GM12801 (cell line): Measurements from ENCODE around the gene AFAP1L2.

Experiments
- TF ChIP-seq, protein P1 (sequence below): IDR thresholded peaks from one replicate; pipeline ENCODE4 v1.5.1; 2011; ENCODE audit warnings: control low read depth; ENCODE audit not compliant: insufficient read length; ENCODE audit errors: extremely low read depth

Gene AFAP1L2

DNA sequence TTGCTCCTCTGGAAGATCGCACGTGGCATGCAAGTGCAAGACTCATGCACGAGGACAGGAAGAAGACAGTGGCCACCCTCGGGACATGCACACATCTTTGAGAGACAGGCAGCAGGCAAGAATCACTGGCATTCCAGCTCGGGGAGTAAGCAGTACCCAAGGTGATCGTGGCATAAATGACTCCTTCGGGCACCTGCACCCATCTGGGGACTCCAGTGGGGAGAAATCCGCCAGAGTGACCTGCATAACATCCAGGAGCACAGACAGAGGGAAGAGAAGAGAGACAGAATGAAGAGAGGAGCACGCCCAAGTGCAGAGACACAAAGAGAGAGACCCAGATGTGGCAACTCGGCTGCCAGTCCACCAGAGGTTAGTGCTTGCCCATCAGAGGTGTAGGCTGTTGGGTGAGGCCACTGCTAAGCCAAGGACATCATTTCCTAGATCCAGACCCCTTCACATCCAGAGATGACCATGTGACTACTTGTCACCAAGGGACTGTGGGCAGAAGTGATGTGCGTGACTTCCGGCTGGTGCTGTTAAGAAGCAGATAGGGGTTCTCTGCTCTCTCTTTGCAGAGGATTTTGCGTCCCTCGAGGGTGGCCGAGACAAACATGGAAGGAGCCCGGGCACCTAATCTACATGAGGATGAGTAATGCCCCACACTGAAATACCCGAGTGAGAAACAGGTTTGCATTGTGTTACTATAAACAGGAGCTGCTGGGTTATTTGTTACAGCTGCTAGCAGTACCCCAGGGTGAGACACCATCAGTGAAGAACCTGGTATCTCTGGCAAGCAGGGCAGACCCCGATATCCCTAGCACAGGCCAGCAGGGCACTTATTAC is 84.7 kb downstream of the AFAP1L2 start:
- TF ChIP-seq, protein P1, sequence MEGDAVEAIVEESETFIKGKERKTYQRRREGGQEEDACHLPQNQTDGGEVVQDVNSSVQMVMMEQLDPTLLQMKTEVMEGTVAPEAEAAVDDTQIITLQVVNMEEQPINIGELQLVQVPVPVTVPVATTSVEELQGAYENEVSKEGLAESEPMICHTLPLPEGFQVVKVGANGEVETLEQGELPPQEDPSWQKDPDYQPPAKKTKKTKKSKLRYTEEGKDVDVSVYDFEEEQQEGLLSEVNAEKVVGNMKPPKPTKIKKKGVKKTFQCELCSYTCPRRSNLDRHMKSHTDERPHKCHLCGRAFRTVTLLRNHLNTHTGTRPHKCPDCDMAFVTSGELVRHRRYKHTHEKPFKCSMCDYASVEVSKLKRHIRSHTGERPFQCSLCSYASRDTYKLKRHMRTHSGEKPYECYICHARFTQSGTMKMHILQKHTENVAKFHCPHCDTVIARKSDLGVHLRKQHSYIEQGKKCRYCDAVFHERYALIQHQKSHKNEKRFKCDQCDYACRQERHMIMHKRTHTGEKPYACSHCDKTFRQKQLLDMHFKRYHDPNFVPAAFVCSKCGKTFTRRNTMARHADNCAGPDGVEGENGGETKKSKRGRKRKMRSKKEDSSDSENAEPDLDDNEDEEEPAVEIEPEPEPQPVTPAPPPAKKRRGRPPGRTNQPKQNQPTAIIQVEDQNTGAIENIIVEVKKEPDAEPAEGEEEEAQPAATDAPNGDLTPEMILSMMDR = no peak

DNA sequence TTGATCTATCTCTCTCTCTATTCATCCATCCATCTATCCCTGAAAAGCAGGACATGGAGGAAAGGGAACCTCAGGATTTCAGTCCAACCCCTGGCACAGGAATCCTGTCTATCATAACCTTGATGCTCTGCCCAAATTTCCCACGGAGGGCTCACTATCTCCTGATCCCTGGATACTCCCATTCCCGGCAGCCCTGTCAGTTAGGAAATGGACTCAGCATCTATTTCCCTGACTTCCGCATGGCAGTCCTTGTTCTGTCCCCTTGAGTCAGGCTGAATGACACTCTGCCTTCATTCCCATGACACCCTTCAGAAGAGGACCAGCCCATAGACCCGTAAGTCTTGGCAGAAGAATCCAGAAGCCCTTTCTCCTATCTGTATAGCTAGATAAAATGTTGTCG is 87.6 kb downstream of the AFAP1L2 start:
- TF ChIP-seq, protein P1 = no peak

DNA sequence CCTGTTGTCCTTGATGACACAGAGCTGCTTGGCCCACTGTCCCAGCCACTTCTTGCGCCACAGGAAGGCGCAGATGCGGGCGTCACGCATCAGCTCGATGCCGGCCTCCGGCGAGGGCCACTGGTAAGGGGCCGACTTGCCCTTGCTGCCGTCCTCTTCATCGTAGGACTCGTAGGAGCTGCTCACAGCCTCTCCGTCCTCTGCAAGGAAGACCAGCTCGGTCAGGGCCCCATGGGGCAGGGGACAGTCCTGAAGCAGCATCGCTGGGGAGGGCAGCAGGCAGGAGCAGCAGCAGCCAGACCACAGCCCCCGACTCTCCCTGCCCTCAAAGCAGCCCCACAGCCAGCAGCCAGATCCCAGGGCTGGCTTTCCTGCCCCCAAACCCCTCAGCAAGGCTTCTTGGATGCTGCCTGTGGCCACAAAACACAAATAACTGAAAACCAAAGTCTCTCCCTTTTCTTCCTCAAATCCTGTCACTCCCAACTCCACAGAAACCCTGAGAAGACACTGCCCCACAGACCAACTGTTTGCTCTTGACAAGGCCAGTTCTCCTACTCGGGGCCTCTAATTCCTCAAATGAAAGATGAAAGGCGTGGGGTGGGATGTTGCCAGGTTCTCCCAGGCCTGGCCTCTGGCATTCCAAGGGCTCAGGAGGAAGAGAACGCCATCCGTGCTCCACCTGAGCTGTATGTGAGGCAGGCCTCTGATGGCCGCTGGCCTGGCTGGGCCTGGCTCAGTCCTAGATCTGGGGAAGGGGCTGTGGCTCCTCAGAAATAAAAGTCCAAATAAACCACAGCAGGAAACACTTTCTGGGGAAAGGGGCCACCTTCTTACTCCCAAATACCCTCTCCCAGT is 88.5 kb downstream of the AFAP1L2 start:
- TF ChIP-seq, protein P1 = no peak

DNA sequence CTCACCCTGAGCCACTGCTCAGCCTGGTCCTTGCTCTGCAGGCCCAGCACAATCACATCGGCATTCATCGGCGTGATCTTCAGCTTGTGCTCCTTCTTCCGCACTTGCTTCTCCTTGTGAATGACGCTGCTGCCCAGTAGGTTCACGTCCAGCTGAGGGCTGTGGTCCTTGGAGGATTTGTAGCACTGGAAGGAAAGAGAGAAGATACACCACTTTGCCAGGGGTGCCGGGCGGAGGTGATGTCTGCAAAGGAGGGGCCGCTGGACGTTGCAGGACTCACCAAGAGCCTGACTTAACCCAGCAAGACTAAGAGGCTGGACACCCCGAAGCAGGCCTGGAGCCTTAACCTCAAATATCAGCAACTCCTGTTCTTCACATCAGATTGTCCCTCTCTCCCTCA is 90.4 kb downstream of the AFAP1L2 start:
- TF ChIP-seq, protein P1 = no peak

DNA sequence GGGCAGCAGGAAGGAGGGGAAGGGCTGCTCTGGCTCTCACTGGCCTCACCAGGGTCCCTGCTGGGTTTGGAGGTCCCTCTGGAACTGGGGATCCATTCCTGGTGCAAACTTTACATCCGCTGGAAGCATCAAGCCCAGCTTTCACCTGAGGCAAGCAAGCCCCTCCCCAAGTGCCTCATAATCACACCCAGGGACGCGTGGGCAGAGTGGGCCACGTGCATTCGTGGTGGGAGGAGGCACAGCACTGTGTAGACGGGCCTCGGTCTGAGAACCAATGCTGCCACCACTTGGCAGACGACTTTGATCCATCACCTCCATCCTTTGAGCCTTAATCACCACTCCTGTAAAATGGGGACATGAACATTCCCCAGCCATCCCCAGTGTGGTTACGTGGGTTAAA is 91.2 kb downstream of the AFAP1L2 start:
- TF ChIP-seq, protein P1 = no peak

DNA sequence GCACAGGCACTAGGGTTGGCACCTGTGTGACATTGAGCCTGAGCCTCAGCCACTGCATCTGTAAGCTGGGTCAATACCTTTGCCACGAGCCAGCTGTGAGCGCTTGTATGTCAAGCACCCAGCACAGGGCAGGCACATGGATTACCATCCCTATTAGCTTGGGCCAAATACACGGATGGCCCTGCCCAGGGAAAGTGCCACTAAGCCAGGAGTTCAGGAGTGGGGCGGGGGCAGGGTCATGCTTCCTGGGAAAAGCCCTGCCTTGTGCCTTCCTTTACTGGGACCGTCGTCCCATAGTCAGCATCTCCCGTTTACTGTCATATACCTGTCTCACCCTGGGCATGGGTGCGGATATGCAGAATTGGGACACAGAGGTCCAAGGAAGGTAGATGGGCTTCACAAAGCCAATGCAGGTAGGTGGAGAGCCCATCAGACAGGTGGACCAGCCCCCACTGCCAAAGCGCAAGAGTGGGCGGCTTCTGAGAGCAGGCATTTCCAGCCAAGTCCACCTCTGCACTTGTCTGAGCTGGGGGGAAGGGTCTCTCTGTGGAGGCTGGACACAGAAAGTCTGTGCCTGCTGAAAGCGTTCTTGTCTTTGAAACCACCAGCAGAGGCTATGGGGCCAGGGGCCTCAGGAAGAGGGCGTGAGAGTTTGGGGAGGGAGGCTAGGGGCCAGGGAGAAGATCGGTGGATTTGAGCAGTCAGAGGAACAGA is 92.6 kb downstream of the AFAP1L2 start:
- TF ChIP-seq, protein P1 = no peak

DNA sequence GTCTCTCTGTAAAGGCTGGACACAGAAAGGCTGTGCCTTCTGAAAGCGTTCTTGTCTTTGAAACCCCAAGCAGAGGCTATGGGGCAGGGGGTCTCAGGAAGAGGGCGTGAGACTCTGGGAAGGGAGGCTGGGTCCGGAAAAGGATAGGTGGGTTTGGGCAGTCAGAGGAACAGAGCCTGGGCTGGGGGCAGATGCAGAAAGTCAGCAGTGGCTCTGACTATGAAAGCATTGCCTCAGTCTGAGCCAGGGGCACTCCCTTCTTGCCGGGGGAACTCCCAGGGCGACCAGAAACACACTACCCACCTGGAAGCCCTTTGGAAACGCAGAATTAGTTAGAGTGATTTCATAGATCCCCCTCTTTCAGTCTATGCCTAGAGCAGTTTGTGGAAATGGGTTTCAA is 93.3 kb downstream of the AFAP1L2 start:
- TF ChIP-seq, protein P1 = no peak
